Activated T-helper 1 cell treated with anti-CD3 and anti-CD28 coated beads, Interleukin-12 subunit alpha, Interleukin-12 subunit beta, Interleukin-2, Interleukin-4 antibody, amounts not matched to agents 30 ng/mL and 10 ng/mL and 1 ng/mL, durations not matched to agents 14 hours and 24 hours and 36 hours (primary cell): ENCODE measurements around the gene ASB10. TPM values are rescaled to one million over a fixed set of nuclear protein-coding genes. Genes with fewer than 3 reads are reported as not detected.

Experiments used
- DNase-seq: peaks from one replicate; pipeline ENCODE4 v3.0.0; 2021; ENCODE audit warnings: low spot score
- H3K27ac Mint-ChIP-seq: one replicate; pipeline ENCODE4 v1.8.0; 2021; ENCODE audit warnings: mild to moderate bottlenecking, mixed read lengths
- H3K27me3 Mint-ChIP-seq: one replicate; pipeline ENCODE4 v1.8.0; 2022; ENCODE audit warnings: mild to moderate bottlenecking, moderate library complexity, mixed read lengths; ENCODE audit not compliant: insufficient read depth
- H3K36me3 Mint-ChIP-seq: one replicate; pipeline ENCODE4 v1.8.0; 2021; ENCODE audit warnings: low read depth, mixed read lengths
- H3K4me1 Mint-ChIP-seq: one replicate; pipeline ENCODE4 v1.8.0; 2021; ENCODE audit warnings: low read depth, mixed read lengths
- H3K4me3 Mint-ChIP-seq: one replicate; pipeline ENCODE4 v1.8.0; 2021; ENCODE audit warnings: mild to moderate bottlenecking, moderate library complexity, mixed read lengths
- H3K9me3 Mint-ChIP-seq: one replicate; pipeline ENCODE4 v1.8.0; 2021; ENCODE audit warnings: mixed read lengths
- intact Hi-C: fragments of 100-400 bp; cut with micrococcal nuclease; formaldehyde crosslinking; loops from one replicate; pipeline ENCODE4 v1.15.1; 2024
- total RNA-seq: library from RNA; stranded (reverse); gene quantifications from 2 replicates; pipeline ENCODE4 v1.2.3, GENCODE V29; 2022

ASB10 gene
- total RNA-seq, 1 donor from 2014 or later, result not detected

DNA sequence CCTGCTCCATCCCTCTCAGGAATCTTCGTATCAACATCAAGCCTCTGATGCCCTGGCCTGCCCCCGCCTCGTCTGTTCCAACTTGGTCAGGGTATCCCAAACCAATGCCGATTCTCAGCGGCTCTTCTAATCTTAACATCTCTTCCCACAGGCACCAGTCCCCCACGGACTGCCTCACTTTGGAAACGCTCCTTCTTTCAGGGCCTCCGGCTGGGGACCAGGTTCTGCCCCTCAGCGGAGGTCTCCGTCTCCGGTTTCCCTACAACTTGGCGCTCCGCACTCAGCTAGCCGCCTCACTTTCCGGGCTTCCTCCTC, 39.5 kb upstream of the ASB10 start:
- peak overlapping the region; percentile 98 for H3K4me3 Mint-ChIP-seq
- H3K9me3 Mint-ChIP-seq, result no peaks in the 10 kb centered on the region
- peaks cover 37% of the 10 kb centered on the region for H3K4me1 Mint-ChIP-seq
- peaks cover 2% of the 10 kb centered on the region for H3K27me3 Mint-ChIP-seq
- H3K36me3 Mint-ChIP-seq, result peaks cover 37% of the 10 kb centered on the region
- DNase-seq, result no peak
- intact Hi-C loops, result no loop called here
- H3K27ac Mint-ChIP-seq, result peak overlapping the region; percentile 94

DNA sequence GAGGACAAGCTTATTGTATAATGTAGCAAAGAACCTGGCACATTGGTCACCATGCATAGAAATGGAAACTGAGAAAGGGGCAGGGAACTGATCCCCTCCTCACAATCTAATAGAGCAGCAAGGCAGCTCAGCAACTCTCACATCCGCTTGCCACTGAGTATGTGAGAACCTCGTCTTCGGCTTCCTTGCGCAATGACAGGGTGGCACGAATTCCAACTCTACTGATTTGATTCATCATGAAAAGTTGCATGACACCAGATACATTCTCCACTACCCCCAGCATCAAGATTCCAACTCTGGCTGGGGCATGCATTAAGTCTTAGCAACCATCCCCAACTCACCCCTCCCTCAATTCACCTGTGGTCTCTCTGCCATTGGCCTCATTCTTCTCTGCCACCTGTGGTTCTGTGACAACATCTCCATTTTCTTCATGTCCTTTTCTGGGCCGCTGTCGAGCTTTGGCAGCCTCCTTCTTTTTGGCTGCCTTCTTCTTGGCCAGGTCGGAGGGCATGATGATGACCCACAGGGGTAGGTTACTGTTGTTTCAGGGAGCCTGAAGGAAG, 39.0 kb upstream of the ASB10 start:
- intact Hi-C loops, result no loop called here
- no peaks in the 10 kb centered on the region for H3K9me3 Mint-ChIP-seq
- H3K36me3 Mint-ChIP-seq, result peaks cover 39% of the 10 kb centered on the region
- H3K27me3 Mint-ChIP-seq, result peaks cover 2% of the 10 kb centered on the region
- no peak for DNase-seq
- H3K4me1 Mint-ChIP-seq, result peaks cover 32% of the 10 kb centered on the region
- peak overlapping the region; percentile 94 for H3K27ac Mint-ChIP-seq
- H3K4me3 Mint-ChIP-seq, result peak overlapping the region; percentile 98

DNA sequence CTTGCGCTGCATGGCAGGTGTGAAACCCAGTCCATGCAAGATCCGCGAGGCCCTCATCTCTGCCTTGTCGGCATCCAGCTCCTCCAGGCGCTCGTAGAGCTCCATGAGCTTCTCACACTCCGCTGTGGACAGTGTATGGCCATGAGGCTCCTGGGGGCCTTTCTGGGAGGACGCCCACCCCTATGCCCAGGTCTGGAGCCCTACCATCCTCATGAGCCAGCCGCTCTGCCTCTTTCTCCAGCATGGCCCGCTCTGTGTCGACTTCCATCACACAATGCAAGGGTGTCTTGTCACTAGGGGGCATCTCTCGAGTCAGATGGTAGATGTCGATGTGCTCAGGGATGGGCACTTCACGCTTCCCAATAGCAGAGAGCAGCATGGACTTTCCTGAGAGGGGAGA, 36.7 kb upstream of the ASB10 start:
- peaks cover 47% of the 10 kb centered on the region for H3K36me3 Mint-ChIP-seq
- H3K4me3 Mint-ChIP-seq, result no peak overlapping the region
- no peak overlapping the region for H3K27ac Mint-ChIP-seq
- DNase-seq, result no peak
- no peaks in the 10 kb centered on the region for H3K27me3 Mint-ChIP-seq
- intact Hi-C loops, result no loop called here
- H3K4me1 Mint-ChIP-seq, result peaks cover 33% of the 10 kb centered on the region
- H3K9me3 Mint-ChIP-seq, result no peaks in the 10 kb centered on the region

DNA sequence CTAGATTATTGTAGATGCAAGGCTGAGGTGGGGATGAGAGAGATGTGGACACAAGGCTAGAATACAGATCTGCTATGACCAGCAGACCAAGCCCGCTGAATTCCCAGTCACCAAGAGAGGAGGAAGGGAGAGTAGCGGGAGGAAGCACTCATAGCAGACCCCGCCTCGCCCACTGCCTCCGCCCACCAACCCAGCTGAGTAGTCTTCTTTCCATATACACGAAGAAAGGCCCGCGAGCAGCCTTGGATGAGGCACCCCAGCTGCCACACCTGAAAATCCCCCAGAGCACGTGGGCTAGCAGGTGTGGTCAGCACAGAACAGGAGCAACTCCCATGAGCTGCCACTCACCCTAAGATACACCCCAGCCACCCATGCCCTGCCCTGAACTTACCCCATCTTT, 31.1 kb upstream of the ASB10 start:
- Mint-ChIP-seq H3K27ac (no peak overlapping the region), H3K4me3 (no peak overlapping the region), H3K36me3 (peaks cover 58% of the 10 kb centered on the region), H3K4me1 (peaks cover 12% of the 10 kb centered on the region), H3K9me3 (no peaks in the 10 kb centered on the region), H3K27me3 (no peaks in the 10 kb centered on the region)
- intact Hi-C loops, result no loop called here
- DNase-seq, result no peak

DNA sequence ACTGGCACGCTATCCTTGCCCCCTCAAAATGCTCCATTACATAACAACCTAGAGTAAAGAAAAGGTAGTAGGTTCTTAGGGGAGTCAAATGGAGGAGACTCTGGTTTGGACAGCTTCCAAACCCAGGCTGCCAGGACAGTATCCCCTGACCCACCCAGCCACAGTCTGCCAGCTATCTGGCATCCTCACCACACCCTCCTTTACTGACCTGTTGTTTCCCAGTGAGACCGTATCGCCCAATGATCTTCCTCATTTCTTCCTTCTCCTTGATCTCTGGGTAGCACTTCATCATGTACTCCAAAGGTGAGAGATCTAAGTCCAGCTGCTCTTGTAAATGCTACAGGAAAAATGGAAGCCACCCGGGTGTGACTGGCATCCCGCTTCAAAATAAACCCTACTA, 28.3 kb upstream of the ASB10 start:
- no peaks in the 10 kb centered on the region for H3K27me3 Mint-ChIP-seq
- no peak overlapping the region for H3K4me3 Mint-ChIP-seq
- H3K36me3 Mint-ChIP-seq, result peaks cover 54% of the 10 kb centered on the region
- no peak overlapping the region for H3K27ac Mint-ChIP-seq
- intact Hi-C loops, result no loop called here
- no peaks in the 10 kb centered on the region for H3K9me3 Mint-ChIP-seq
- no peak for DNase-seq
- peaks cover 12% of the 10 kb centered on the region for H3K4me1 Mint-ChIP-seq

DNA sequence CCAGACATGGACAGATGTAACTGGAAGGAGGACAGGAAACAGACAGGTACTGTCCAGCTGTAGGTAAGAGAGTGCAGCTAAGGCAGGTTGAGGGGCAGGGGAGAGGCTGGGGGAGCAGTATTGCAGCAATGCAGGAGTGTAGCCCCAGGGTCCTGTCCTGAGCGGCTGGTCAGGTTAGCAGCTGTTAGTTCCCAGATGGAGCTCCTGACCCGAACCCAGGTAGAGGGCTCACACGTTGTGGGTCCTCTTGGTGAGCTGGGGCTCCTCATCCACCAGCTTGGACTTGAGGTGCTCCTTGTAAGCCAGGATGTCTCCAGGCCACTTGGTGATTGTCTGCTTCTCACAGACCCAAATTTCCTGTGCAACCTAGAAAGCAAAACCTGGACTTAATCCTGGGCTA, 26.8 kb upstream of the ASB10 start:
- Mint-ChIP-seq H3K4me1 (peaks cover 12% of the 10 kb centered on the region), H3K4me3 (no peak overlapping the region), H3K36me3 (peaks cover 49% of the 10 kb centered on the region), H3K27ac (no peak overlapping the region), H3K27me3 (no peaks in the 10 kb centered on the region), H3K9me3 (no peaks in the 10 kb centered on the region)
- DNase-seq, result no peak
- intact Hi-C loops, result no loop called here

DNA sequence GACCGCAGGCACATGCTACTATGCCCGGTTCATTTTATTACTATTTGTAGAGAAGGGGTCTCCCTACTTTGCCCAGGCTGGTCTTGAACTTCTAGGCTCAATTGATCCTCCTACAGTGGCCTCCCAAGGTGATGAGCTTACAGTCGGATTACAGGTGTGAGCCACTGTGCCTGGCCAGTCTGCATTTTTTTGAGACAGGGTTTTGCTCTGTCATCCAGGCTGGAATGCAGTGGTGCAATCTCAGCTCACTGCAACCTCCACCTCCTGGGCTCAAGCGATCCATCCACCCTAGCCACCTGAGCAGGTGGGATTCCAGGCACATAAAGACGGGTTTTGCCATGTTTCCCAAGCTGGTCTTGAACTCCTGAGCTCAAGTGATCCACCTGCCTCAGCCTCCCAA, 25.6 kb upstream of the ASB10 start:
- Mint-ChIP-seq H3K27ac (no peak overlapping the region), H3K4me1 (peaks cover 9% of the 10 kb centered on the region), H3K9me3 (no peaks in the 10 kb centered on the region), H3K27me3 (no peaks in the 10 kb centered on the region), H3K4me3 (no peak overlapping the region), H3K36me3 (peaks cover 37% of the 10 kb centered on the region)
- no peak for DNase-seq
- intact Hi-C loops, result no loop called here

DNA sequence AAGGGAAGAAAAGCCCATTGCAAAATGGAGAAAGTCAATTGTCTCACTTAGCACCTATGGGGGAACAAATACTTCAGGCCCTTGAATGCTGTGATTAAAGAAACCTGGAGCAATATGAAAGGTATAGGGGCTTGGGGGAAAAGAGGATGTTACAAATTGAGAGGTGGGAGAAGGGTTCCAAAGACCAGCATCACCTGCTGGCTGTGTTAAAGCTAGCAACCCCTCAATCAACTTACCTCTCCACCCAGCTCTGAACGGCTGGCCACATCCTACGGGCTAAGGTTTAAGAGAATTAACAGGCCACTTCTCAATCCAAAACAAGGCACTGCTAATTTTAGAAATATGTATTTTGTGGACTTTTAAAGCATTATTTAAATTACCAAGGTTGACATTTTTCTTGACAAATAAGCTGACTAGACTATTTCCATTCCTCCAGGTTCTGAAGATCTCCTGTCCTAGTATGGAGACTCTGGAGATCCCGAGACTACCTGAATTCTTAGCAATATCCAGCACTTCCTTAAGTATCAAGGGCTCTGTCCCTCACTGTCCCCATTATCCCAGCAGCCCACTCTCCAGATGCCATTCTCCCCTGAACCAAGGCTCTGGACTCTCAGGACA, 24.2 kb upstream of the ASB10 start:
- intact Hi-C loops, result no loop called here

DNA sequence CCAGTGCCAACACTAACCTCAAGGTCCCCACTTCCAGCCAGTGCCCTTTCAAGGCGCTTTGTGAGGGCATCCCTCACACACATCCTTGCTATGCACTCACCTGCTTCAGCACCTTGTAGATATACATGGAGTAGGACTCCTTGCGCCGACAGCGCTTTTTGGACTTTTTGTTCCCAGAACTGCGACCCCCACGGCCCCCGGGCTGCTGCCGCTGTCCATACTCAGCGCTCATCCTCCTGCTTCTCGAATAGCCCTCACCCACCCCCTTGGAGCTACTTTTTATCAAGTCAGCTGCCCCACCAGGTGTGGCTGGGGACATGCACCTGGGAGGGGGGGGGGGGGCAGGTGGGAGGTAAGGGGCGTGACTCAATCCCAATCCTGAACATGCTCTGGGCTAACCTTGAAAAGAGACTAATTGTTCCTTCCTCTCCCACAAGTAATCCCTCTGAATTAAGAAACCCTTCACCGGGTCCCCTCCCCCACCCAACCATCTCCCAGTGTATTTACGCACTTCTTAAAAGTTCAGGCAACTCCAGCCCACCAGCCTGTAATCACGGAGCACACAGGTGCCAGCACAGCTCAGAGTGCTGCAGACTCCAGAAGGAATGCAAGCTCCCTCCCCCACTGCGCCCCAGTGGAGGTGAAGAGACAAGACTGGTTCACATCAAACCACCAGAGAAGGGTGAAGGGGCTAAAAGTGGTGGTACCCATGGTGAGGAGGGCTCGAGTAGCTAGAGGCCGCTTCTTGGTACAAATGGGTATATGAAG, 23.2 kb upstream of the ASB10 start, which contains the start of gene H2BK1:
Gene H2BK1 (minus strand): TSS at position 402 of the 768 bp plus-strand sequence. CDS start 170 bp downstream, at position 232.
- peak within 1 kb of the TSS; percentile 29 for H3K27ac Mint-ChIP-seq
- H3K9me3 Mint-ChIP-seq, result no peaks in the 10 kb centered on the region
- DNase-seq, result no peak
- H3K4me1 Mint-ChIP-seq, result peaks cover 20% of the 10 kb centered on the region
- intact Hi-C loops, result no loop called here
- peaks cover 3% of the 10 kb centered on the region for H3K27me3 Mint-ChIP-seq
- no peak within 1 kb of the TSS for H3K4me3 Mint-ChIP-seq
- H3K36me3 Mint-ChIP-seq, result peaks cover 22% of the 10 kb centered on the region

More for the DNA sequence above, 24.2 kb upstream of the ASB10 start:
- no peak overlapping the region for H3K4me3 Mint-ChIP-seq
- H3K36me3 Mint-ChIP-seq, result peaks cover 30% of the 10 kb centered on the region
- DNase-seq, result no peak
- no peak overlapping the region for H3K27ac Mint-ChIP-seq
- H3K27me3 Mint-ChIP-seq, result peaks cover 3% of the 10 kb centered on the region
- H3K9me3 Mint-ChIP-seq, result no peaks in the 10 kb centered on the region
- peaks cover 20% of the 10 kb centered on the region for H3K4me1 Mint-ChIP-seq

DNA sequence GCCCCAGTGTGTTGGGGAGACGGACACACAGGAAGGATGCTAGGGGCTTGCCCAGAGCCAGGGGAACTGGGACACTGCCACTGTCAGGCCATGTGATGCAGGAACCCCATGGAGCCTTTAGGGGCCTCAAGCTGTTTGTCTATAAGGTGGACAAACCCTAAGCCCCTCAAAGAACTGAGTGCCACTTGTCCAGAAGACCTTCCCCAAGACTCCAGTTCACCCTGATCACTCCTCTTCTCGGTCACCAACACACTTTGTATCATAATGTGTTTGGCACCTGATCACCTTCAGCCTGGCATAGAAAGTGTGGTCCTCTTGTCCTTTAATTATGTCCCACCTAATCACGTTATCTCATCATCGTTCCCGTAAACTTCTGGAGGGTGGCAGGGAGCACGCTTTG, 22.5 kb upstream of the ASB10 start:
- Mint-ChIP-seq H3K27ac (no peak overlapping the region), H3K36me3 (peaks cover 18% of the 10 kb centered on the region)

DNA sequence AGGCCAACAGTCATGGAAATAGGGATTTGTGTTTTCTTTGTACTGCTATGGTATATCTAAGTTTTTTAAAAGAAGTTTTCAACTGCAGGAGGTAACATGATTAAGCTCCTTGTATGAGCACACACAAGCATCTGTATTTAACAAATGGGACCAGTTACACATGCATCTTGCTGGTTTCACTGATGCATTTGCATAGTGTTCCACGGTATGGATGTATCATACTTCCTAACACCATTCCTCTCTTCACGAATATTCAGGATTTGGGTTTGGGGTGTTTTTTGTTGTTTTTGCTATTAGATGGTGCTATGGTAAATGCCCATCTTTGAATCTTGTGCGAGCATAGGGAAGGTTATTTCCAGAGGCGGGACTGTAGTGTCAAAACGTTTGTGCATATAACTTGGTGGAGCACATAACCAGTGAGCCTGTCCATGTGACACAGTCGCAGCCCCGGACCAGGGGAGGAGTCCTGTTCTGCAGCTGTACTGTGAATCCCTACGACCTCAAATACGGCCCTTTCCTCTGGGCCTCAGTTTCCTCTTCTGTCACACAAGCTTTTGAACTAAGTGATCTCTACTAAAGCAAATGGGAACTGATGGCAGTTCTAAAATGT, 21.3 kb upstream of the ASB10 start:
- H3K4me3 Mint-ChIP-seq, result no peak overlapping the region
- intact Hi-C loops, result no loop called here
- no peaks in the 10 kb centered on the region for H3K9me3 Mint-ChIP-seq
- no peak for DNase-seq
- H3K27me3 Mint-ChIP-seq, result peaks cover 10% of the 10 kb centered on the region
- H3K27ac Mint-ChIP-seq, result no peak overlapping the region
- H3K4me1 Mint-ChIP-seq, result peaks cover 20% of the 10 kb centered on the region
- peaks cover 13% of the 10 kb centered on the region for H3K36me3 Mint-ChIP-seq

More for the DNA sequence above, 22.5 kb upstream of the ASB10 start:
- no peaks in the 10 kb centered on the region for H3K9me3 Mint-ChIP-seq
- peaks cover 20% of the 10 kb centered on the region for H3K4me1 Mint-ChIP-seq
- H3K4me3 Mint-ChIP-seq, result no peak overlapping the region
- DNase-seq, result no peak
- peaks cover 6% of the 10 kb centered on the region for H3K27me3 Mint-ChIP-seq
- intact Hi-C loops, result no loop called here

DNA sequence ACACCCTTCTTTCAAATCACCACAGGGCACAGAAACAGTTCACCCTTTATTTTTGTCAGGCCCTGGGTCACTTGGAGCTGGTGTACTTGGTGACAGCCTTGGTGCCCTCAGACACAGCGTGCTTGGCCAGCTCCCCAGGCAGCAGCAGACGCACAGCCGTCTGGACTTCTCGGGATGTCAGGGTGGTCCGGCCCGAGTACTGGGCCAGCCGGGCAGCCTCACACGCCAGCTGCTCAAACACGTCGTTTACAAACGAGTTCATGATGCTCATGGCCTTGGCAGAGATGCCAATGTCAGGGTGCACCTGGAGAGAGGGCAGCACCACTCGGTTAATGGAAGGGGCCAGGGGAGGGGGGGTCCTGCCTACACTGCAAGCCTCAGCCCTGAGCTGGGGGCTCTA, 20.8 kb upstream of the ASB10 start:
- peaks cover 10% of the 10 kb centered on the region for H3K36me3 Mint-ChIP-seq
- no peaks in the 10 kb centered on the region for H3K9me3 Mint-ChIP-seq
- no peak for DNase-seq
- peaks cover 11% of the 10 kb centered on the region for H3K27me3 Mint-ChIP-seq
- intact Hi-C loops, result no loop called here
- H3K27ac Mint-ChIP-seq, result peak overlapping the region; percentile 16
- H3K4me1 Mint-ChIP-seq, result peaks cover 20% of the 10 kb centered on the region
- H3K4me3 Mint-ChIP-seq, result no peak overlapping the region

DNA sequence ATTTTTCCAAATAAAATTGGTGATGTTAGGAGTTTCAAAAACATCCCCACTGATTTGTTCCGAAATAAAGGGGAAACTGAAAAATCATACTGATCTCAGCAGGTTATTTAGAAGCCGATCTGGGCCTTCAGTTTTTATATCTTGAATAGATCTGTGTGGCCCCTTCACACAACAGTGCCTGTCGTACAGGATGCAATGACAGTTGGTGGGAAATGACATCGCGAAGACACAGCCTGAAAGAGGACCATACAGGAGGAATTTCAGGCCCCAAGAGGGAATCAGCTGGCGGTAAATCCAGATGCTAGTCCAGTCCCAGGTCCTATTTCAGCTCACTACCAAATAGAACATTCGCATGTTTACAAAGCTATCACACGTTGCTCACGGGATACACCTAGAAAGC, 20.3 kb upstream of the ASB10 start:
- peaks cover 12% of the 10 kb centered on the region for H3K27me3 Mint-ChIP-seq
- H3K4me1 Mint-ChIP-seq, result peaks cover 20% of the 10 kb centered on the region
- intact Hi-C loops, result no loop called here
- peak overlapping the region; percentile 29 for H3K4me3 Mint-ChIP-seq
- peaks cover 8% of the 10 kb centered on the region for H3K36me3 Mint-ChIP-seq
- H3K9me3 Mint-ChIP-seq, result no peaks in the 10 kb centered on the region
- no peak for DNase-seq
- H3K27ac Mint-ChIP-seq, result peak overlapping the region; percentile 16
